Prostate gland (tissue), 2 donors: ENCODE measurements around the gene TOP1.

Experiments used
- POLR2A ChIP-seq: fragments of 450-650 bp; IDR thresholded peaks from one replicate; pipeline ENCODE4 v1.6.1; 2016; ENCODE audit warnings: antibody characterized with exemption, mild to moderate bottlenecking
- POLR2AphosphoS5 ChIP-seq: sonication (generic); formaldehyde crosslinking; IDR thresholded peaks from one replicate; pipeline ENCODE4 v1.6.1; 2017; ENCODE audit warnings: antibody characterized with exemption
- TF ChIP-seq, protein P1 (sequence below), 4 experiments: fragments of 200-600 bp in 2 of 4; fragments of 450-650 bp in 2 of 4; sonication (generic) in 2 of 4; IDR thresholded peaks; 1 replicate in 3 of 4; 2 replicates in 1 of 4; pipeline ENCODE4 v1.5.1; 2016 to 2019; ENCODE audit warnings: antibody characterized with exemption in 4 of 4, mild to moderate bottlenecking in 2 of 4, moderate library complexity in 2 of 4

DNA sequence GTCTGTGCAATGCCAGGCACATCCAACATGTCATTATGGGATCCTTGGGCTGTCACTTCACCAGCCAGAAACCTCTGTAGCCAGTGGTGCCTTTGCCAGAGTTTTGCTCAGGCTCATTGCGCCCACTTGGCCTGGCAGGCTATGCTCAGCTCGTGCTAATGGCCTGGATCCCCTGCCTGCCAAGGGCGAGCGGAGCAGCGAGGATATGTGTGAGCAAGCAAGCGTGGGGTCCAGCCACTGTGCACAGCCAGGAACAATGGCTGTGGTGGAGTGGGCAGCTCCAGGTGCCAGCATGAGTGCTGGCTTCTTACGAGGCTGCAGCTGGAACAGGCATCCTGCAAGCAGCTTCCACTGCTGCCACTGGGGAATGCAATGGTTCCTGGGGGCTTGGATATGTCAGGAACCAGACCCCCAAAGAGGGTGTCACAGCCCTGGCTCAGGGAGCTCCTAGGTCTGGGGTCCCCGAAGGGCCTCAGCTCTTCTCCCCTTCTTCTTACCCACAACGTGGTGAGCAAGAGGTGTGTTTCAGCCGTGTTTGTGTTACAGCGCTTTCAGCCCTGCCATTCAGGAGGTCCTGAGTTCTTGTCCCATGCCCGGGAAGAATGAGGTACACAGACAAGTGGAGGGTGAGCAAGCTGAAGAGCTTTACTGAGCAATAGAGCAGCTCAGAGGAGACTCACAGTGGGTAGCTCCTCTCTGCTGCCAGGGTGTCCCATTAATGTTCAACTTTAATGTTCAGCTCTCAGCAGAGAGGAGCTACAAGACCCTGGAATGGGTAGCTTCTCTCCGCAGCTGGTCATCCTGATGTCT is 22.3 kb upstream of the TOP1 start:
- TF ChIP-seq, protein P1, sequence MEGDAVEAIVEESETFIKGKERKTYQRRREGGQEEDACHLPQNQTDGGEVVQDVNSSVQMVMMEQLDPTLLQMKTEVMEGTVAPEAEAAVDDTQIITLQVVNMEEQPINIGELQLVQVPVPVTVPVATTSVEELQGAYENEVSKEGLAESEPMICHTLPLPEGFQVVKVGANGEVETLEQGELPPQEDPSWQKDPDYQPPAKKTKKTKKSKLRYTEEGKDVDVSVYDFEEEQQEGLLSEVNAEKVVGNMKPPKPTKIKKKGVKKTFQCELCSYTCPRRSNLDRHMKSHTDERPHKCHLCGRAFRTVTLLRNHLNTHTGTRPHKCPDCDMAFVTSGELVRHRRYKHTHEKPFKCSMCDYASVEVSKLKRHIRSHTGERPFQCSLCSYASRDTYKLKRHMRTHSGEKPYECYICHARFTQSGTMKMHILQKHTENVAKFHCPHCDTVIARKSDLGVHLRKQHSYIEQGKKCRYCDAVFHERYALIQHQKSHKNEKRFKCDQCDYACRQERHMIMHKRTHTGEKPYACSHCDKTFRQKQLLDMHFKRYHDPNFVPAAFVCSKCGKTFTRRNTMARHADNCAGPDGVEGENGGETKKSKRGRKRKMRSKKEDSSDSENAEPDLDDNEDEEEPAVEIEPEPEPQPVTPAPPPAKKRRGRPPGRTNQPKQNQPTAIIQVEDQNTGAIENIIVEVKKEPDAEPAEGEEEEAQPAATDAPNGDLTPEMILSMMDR (IDR thresholded peaks at IDR 0.05): no peak
- TF ChIP-seq POLR2AphosphoS5 (no peak), POLR2A (no peak)
